ENCODE data around the gene KIF22.
"Not testable (repeated sequence)": the region's sequence is repeated elsewhere in the genome, so short reads cannot be mapped to it uniquely, and the experiment has no call there.

KIF22 gene

GRCh38 chr16:29815793-29816693, 25.5 kb downstream of the KIF22 start, which contains the start of gene PAGR1:
Gene PAGR1 (plus strand): TSS chr16:29816152. CDS start chr16:29816526, 374 bp downstream.
- DNase-seq, result peak; percentile 100

DNA sequence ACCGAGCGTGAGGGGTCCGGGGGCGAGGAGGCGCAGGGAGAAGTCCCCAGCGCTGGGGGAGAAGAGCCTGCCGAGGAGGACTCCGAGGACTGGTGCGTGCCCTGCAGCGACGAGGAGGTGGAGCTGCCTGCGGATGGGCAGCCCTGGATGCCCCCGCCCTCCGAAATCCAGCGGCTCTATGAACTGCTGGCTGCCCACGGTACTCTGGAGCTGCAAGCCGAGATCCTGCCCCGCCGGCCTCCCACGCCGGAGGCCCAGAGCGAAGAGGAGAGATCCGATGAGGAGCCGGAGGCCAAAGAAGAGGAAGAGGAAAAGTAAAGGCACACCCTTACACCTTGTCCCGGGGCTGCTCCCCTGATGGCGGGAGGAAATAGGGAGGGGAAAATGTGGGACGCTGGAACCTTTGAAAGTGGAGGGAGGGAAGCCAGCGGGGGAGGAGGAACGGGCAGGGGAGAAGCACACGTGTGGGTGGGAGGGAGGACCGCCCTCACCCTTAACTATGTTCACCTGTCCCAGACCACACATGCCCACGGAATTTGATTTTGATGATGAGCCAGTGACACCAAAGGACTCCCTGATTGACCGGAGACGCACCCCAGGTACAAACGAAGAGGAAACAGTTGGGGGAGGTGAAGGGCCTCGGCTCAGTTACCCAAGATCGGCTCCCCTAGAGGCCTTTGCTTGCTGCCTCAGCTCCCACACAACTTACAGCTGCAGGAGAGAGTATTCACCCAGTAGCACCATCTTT, 26.3 kb downstream of the KIF22 start:
- peak; percentile 52 for DNase-seq

DNA sequence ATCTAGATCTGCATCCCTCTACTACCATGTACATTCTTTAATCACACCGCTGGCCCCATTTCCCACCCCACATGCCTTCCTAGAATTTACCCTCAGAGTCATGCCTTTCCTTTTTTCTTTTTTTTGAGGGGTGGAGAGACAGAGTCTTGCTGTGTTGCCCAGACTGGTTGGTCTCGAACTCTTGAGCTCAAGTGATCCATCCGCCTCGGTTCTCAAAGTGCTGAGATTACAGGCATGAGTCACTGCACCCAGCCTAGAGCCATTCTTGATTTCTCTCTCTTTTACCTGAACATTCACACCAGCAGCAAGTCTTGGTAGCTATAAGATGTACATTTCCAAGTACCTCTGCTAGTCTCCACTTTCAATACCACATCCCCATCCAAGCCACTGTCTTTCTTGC, 27.5 kb downstream of the KIF22 start:
- DNase-seq, result no peak

- DNase-seq, result no peak
Measured at GRCh38 chr16:29819506-29819905, 29.0 kb downstream of the KIF22 start.

DNA sequence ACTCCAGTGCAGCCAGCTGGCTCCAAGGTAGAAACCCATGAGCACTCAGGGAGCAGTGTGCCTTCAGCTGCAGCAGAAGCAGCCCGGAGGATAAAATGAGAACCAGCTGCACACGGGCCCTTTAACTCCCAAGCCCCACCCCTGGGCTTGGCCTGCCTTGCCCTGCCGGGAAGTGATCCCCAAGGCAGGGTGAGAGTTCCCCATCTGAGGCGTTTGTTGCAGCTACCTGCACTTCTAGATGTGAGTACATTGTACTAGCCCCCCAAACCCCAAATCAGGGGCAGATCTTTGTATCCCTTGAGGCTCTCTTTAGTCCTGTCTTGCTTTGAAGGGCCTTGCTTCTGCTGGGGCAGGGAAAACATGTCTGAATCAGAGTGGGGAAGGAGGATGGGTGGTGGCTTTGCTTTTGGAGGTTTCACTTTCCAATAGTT, 29.7 kb downstream of the KIF22 start, which contains the start of gene MVP:
TSS of gene MVP (plus strand) at position 192 of the 431 bp plus-strand sequence. CDS start 10,088 bp downstream, outside the sequence.
- DNase-seq, result peak; percentile 52

DNA sequence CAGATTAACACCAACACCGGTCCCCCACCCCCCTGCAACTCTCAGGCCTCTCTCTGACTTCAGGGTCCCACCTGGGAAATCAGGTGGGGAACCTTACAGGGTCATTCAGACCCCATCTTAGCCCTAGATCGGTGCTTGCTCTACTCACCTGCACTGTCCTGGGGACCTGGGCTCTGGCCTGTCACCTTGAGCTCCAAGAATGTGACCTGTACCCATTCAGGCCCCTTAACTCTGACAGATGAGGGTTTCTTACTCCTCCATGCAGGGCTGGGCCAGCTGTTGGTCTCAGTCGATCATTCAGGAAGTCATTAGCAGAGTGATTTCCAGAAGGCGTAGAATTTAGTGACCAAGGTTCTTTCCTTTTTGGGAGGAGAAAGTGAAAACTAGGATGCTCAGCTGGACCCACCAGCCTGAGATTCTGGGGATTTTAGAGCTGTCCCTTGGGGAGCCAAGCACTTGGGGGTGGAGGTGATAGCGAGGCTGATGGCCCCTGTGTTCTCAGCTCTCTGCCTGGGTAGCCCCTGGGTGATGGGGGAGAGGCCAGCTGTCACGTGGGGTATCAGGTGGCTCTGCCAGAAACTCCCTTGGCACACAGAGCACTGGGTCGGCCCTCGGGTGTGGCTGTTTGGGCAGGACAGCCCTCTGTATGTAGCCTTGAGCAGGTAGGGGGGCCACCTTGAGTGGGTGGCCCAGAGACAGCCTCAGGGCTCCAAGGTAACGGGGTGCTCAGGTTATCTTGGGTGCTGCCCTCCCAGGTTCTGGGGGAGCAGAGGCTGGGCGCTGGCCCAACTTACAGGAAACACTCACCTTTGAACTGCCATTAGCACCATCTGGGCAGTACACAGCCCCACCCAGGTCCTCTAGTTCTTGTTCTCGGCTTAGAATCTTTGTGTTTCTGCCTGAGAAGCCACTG, 30.4 kb downstream of the KIF22 start:
- DNase-seq, result peak; percentile 65

GRCh38 chr16:29821643-29822115, 31.1 kb downstream of the KIF22 start:
- DNase-seq, result no peak

GRCh38 chr16:29824589-29825144, 34.1 kb downstream of the KIF22 start:
- DNase-seq, result no peak

- DNase-seq, result peak; percentile 43
Measured at GRCh38 chr16:29825145-29826044, 34.8 kb downstream of the KIF22 start.

- DNase-seq, result no peak
Measured at GRCh38 chr16:29826342-29826695, 35.8 kb downstream of the KIF22 start.

- DNase-seq, result no peak
Measured at GRCh38 chr16:29830774-29831173, 40.2 kb downstream of the KIF22 start.

DNA sequence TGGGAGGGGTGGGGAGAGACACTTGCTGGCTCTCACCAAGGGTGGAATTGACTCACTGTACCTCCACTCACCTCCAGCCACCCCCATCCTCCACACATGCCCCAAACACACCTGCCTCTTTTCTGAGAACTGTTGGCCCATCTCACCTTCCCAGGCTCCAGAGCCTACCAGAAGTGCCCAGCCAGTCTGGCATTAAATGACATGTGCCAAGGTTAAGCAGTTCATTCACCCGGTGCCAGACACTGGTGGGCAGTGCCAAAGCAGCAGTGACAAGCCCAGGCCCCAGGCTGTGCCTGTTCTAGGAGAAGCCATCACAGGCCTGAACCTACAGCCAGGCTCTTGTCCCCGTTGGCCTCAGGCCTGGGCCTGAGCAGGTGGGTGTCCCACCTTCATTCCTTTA, 40.9 kb downstream of the KIF22 start:
- DNase-seq, result no peak

- not testable (repeated sequence) for DNase-seq
Measured at GRCh38 chr16:29833219-29833618, 42.7 kb downstream of the KIF22 start.

GRCh38 chr16:29834079-29834478, 43.5 kb downstream of the KIF22 start:
- DNase-seq, result no peak

DNA sequence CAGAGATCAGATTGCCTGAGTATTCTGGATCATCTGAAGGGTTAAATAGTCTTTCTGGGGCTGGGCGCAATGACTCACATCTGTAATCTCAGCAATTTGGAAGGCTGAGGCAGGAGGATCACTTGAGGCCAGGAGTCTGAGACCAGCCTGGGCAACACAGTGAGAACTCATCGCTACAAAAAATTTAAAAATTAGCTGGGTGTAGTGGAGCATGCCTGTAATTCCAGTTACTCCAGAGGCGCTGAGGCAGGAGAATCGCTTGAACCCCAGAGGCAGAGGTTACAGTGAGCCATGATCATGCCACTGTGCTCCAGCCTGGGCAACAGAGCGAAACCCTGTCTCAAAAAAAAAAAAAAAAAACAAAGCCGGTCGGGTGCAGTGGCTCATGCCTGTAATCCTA, 45.4 kb downstream of the KIF22 start:
- no peak for DNase-seq

GRCh38 chr16:29836623-29837022, 46.1 kb downstream of the KIF22 start:
- DNase-seq, result no peak

- DNase-seq, result no peak
Measured at GRCh38 chr16:29837841-29838240, 47.3 kb downstream of the KIF22 start.

GRCh38 chr16:29839822-29840221, 49.3 kb downstream of the KIF22 start:
- no peak for DNase-seq

DNA sequence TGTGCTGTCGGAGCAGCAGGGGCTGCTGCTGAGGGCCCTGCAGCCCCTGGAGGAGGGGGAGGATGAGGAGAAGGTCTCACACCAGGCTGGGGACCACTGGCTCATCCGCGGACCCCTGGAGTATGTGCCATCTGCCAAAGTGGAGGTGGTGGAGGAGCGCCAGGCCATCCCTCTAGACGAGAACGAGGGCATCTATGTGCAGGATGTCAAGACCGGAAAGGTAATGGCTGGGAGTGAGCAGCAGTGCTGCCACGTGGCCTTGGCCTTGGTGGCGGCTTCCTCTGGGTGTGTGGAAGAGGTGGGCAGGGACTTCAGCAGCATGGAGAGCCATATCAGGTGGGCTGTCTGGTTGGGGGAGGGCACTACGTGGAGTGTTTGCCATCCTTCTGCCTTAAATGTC, 49.7 kb downstream of the KIF22 start:
- no peak for DNase-seq

- DNase-seq, result no peak
Measured at GRCh38 chr16:29841631-29842030, 51.1 kb downstream of the KIF22 start.

- no peak for DNase-seq
Measured at GRCh38 chr16:29842732-29843346, 52.3 kb downstream of the KIF22 start.
